ENCODE results near the gene RNU5D-1. TPM values are rescaled to one million over a fixed set of nuclear protein-coding genes. Genes with fewer than 3 reads are reported as not detected.

The RNU5D-1 gene
- total RNA-seq, 2 experiments from 2014 or later: not detected

DNA sequence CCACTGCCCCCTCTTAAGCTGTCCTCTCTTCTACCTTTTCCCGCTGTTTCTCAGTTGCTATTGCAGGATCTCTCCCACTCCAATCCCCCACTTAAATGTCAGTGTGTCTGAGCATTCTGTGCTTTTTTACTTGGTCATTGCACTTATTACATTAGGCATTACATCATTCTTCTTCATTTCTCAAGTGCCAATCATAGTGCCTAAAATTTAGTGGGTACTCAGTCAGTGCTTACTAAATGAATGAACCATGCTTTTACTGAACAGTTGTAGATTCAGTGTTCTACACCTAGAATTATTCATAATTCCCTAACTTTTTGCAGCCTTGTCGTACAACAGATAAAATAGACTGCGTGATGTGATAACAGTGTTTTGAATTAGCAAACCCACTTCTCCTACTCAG is 37.1 kb downstream of the RNU5D-1 start:
- H3K4me3 Mint-ChIP-seq: no peak overlapping the region
- H3K27ac Mint-ChIP-seq: no peak overlapping the region
- H3K9me3 Mint-ChIP-seq: no peaks in the 10 kb centered on the region
- no peak for DNase-seq
- H3K36me3 Mint-ChIP-seq (ENCODE audit: low read depth): no peaks in the 10 kb centered on the region
- CTCF ChIA-PET: no interaction called here
- POLR2A ChIA-PET: no interaction called here
- H3K27me3 Mint-ChIP-seq: peaks cover 2% of the 10 kb centered on the region
- H3K4me1 Mint-ChIP-seq: peaks cover 20% of the 10 kb centered on the region

GRCh38 chr1:44693159-44693558 is 37.8 kb downstream of the RNU5D-1 start:
- Mint-ChIP-seq H3K4me1 (peaks cover 20% of the 10 kb centered on the region), H3K9me3 (no peaks in the 10 kb centered on the region), H3K4me3 (no peak overlapping the region), H3K36me3 (ENCODE audit: low read depth) (no peaks in the 10 kb centered on the region), H3K27ac (no peak overlapping the region), H3K27me3 (peaks cover 2% of the 10 kb centered on the region)
- DNase-seq: no peak
- ChIA-PET CTCF (interaction anchor here (0.6 to 3.0 kb wide), 5 partner anchors 19 to 740 kb away, joined by 3 to 8 read pairs (median 3); no protein-coding TSS in a partner anchor), POLR2A (no interaction called here)

DNA sequence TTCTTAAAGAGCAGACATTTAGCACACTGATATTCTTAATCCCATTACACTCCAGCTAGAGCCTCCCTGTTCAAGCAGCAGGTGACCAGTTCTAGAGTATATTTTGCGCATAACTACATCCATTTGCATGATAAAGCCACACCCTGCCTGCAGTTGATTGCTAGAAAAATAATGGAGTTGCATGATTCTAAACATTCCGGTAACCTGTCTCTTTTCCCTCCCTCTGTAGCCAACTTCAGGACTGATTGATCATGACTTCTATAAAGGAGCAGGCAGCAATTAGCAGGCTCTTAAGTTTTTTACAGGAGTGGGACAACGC is 41.6 kb downstream of the RNU5D-1 start:
- ChIA-PET CTCF (no interaction called here), POLR2A (no interaction called here)
- no peaks in the 10 kb centered on the region for H3K36me3 Mint-ChIP-seq (ENCODE audit: low read depth)
- no peak overlapping the region for H3K4me3 Mint-ChIP-seq
- peaks cover 2% of the 10 kb centered on the region for H3K27me3 Mint-ChIP-seq
- no peak for DNase-seq
- H3K9me3 Mint-ChIP-seq: no peaks in the 10 kb centered on the region
- H3K27ac Mint-ChIP-seq: no peak overlapping the region
- peaks cover 5% of the 10 kb centered on the region for H3K4me1 Mint-ChIP-seq

- Mint-ChIP-seq H3K27me3 (peaks cover 2% of the 10 kb centered on the region), H3K4me3 (no peak overlapping the region), H3K9me3 (no peaks in the 10 kb centered on the region), H3K4me1 (peaks cover 8% of the 10 kb centered on the region), H3K27ac (no peak overlapping the region), H3K36me3 (ENCODE audit: low read depth) (no peaks in the 10 kb centered on the region)
- ChIA-PET CTCF (no interaction called here), POLR2A (no interaction called here)
- DNase-seq: no peak
Measured at GRCh38 chr1:44688760-44689446, 42.1 kb downstream of the RNU5D-1 start.

- H3K4me1 Mint-ChIP-seq: peaks cover 9% of the 10 kb centered on the region
- ChIA-PET POLR2A (no interaction called here), CTCF (interaction anchor here (1.0 kb wide), 1 partner anchor 11 kb away, joined by 5 read pairs; no protein-coding TSS in a partner anchor)
- DNase-seq: no peak
- no peaks in the 10 kb centered on the region for H3K9me3 Mint-ChIP-seq
- H3K36me3 Mint-ChIP-seq (ENCODE audit: low read depth): no peaks in the 10 kb centered on the region
- no peak overlapping the region for H3K27ac Mint-ChIP-seq
- no peaks in the 10 kb centered on the region for H3K27me3 Mint-ChIP-seq
- no peak overlapping the region for H3K4me3 Mint-ChIP-seq
Measured at GRCh38 chr1:44685881-44686280, 45.1 kb downstream of the RNU5D-1 start.

- peaks cover 9% of the 10 kb centered on the region for H3K4me1 Mint-ChIP-seq
- DNase-seq: no peak
- no peaks in the 10 kb centered on the region for H3K27me3 Mint-ChIP-seq
- H3K27ac Mint-ChIP-seq: no peak overlapping the region
- POLR2A ChIA-PET: no interaction called here
- H3K9me3 Mint-ChIP-seq: no peaks in the 10 kb centered on the region
- no peak overlapping the region for H3K4me3 Mint-ChIP-seq
- CTCF ChIA-PET: interaction anchor here (0.6 to 2.2 kb wide), 2 partner anchors 12 to 22 kb away, joined by 3 to 6 read pairs; no protein-coding TSS in a partner anchor
- H3K36me3 Mint-ChIP-seq (ENCODE audit: low read depth): no peaks in the 10 kb centered on the region
Measured at GRCh38 chr1:44685218-44685617, 45.8 kb downstream of the RNU5D-1 start.

DNA sequence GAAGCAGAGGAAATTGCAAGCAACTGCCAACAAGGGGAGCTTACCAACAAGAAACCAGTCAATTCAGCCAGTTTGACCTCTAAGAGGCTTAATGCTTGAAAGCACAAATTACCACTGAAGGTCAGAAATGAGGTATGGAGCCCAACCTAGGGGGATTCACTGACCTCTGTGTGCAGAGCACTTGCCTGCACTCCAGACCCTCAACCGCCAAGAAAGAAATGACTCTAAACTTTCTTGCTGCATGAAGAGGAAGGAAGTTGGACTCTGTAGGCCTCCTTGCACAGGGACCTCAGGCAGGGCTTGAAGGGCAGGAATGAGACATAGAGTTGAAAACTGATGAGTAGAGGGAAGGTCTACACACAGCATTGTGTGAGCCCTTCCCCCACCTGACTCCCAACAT is 46.4 kb downstream of the RNU5D-1 start:
- Mint-ChIP-seq H3K9me3 (no peaks in the 10 kb centered on the region), H3K36me3 (ENCODE audit: low read depth) (no peaks in the 10 kb centered on the region), H3K27me3 (no peaks in the 10 kb centered on the region), H3K27ac (no peak overlapping the region), H3K4me1 (peaks cover 9% of the 10 kb centered on the region), H3K4me3 (no peak overlapping the region)
- DNase-seq: no peak
- ChIA-PET CTCF (interaction anchor here (1.1 to 2.2 kb wide), 2 partner anchors 11 to 12 kb away, joined by 3 to 6 read pairs; partner anchors contain the start of gene TMEM53), POLR2A (no interaction called here)

GRCh38 chr1:44682883-44683265 is 48.1 kb downstream of the RNU5D-1 start:
- Mint-ChIP-seq H3K36me3 (ENCODE audit: low read depth) (no peaks in the 10 kb centered on the region), H3K4me1 (peaks cover 9% of the 10 kb centered on the region), H3K27me3 (no peaks in the 10 kb centered on the region), H3K9me3 (no peaks in the 10 kb centered on the region), H3K4me3 (no peak overlapping the region), H3K27ac (no peak overlapping the region)
- CTCF ChIA-PET: interaction anchor here (1.1 kb wide), 1 partner anchor 17 kb away, joined by 3 read pairs; no protein-coding TSS in a partner anchor
- POLR2A ChIA-PET: no interaction called here
- DNase-seq: no peak

DNA sequence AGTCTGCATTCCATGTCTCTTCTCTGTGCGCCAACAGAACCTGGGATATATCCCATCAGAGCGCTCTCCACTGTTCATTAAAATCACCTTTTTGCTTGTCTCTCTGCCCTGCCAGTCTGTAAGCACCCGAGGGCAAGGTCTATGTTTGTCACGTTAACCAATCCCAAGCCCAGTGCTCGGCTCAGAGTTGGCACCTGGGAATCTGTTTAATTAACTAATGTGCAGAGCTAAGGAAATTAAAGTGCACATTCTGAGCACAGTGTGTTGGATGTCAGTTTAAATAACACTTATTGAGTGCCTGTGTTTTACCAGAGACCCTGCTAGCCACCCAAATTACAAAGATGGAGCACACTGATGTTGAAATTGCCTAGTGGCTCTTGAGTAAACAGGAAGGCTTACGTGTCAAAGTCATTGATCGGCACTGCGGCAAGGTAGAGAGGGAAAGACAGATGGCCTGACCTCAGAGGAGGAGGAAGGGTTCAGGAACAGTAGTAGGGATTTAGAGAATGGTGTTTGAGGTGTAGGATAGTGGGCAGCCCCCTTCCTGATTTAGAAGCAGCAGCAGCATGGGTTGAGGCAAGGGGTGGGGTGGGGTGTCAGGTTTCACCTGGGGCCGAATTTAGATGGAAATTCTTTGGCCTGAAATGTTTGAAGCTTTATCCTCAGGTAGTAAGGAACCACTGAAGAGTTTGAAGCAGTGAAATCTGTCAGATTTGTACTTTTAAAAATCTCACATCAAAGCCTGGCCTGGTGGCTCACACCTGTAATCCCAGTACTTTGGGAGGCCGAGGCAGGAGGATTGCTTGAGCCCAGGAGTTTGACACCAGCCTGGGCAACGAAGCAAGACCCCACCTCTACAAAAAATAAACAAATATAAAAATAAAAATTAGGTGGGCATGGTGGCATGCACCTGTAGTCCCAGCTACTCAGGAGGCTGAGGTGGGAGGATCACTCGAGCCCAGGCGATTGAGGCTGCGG is 48.8 kb downstream of the RNU5D-1 start:
- Mint-ChIP-seq H3K4me1 (peaks cover 9% of the 10 kb centered on the region), H3K9me3 (no peaks in the 10 kb centered on the region), H3K36me3 (ENCODE audit: low read depth) (no peaks in the 10 kb centered on the region), H3K27me3 (no peaks in the 10 kb centered on the region), H3K4me3 (no peak overlapping the region), H3K27ac (no peak overlapping the region)
- DNase-seq: no peak
- CTCF ChIA-PET: interaction anchor here (0.6 to 0.9 kb wide), 2 partner anchors 25 to 29 kb away, joined by 3 read pairs; no protein-coding TSS in a partner anchor
- POLR2A ChIA-PET: no interaction called here

Other genes starting within 250 kb of the RNU5D-1 start
- 1 to 10 TPM; 3.0 to 3.5 TPM for gene TMEM53, start 56.7 kb downstream of the RNU5D-1 start, total RNA-seq
- gene ARMH1, start 56.5 kb downstream of the RNU5D-1 start, total RNA-seq: 10 to 100 TPM; 47.4 to 50.7 TPM
- gene KIF2C, start 8.7 kb upstream of the RNU5D-1 start, total RNA-seq: 100 to 1,000 TPM; 110 to 121 TPM
- gene RPS8, start 44.4 kb upstream of the RNU5D-1 start, total RNA-seq: 1,000 to 10,000 TPM; 1,879 to 1,968 TPM
- gene BEST4, start 57.0 kb upstream of the RNU5D-1 start, total RNA-seq: under 1 TPM; 0.42 to 0.55 TPM
- 10 to 100 TPM; 54.3 to 57.5 TPM for gene PLK3, start 69.2 kb upstream of the RNU5D-1 start, total RNA-seq
- gene DYNLT4, start 76.2 kb upstream of the RNU5D-1 start, total RNA-seq: under 1 TPM; 0.47 to 0.83 TPM
- gene BTBD19, start 77.4 kb upstream of the RNU5D-1 start, total RNA-seq: 1 to 10 TPM; 6.0 to 7.7 TPM
- under 1 TPM; 0.92 to 0.94 TPM for gene PTCH2, start 112.1 kb upstream of the RNU5D-1 start, total RNA-seq